Measurements from ENCODE around the gene ERI3.

GRCh38 chr1:44301442-44301841, 53.6 kb downstream of the ERI3 start:
- TF ChIP-seq RAD21 (IDR thresholded peaks at IDR 0.05; ENCODE audit: low read length) (no peak), CHD1 (IDR thresholded peaks at IDR 0.05; ENCODE audit: low read depth, low read length) (no peak), POLR2A (IDR thresholded peaks at IDR 0.05; ENCODE audit: low read depth, low read length) (no peak), MXI1 (IDR thresholded peaks at IDR 0.05; ENCODE audit: borderline replicate concordance, low read depth, low read length) (no peak), CTCF (conservative IDR thresholded peaks at IDR 0.05; ENCODE audit: low read depth, low read length) (no peak), BHLHE40 (IDR thresholded peaks at IDR 0.05; ENCODE audit: low read depth, low read length) (no peak), RCOR1 (IDR thresholded peaks at IDR 0.05; ENCODE audit: insufficient replicate concordance, low read length) (no peak), RFX5 (IDR thresholded peaks at IDR 0.05; ENCODE audit: low read depth, low read length) (no peak), NFE2L2 (IDR thresholded peaks at IDR 0.05; ENCODE audit: low read depth, low read length) (no peak), CEBPB (IDR thresholded peaks at IDR 0.05; ENCODE audit: low read depth, low read length) (no peak), SMC3 (IDR thresholded peaks at IDR 0.05; ENCODE audit: low read depth, low read length) (no peak), FOS (IDR thresholded peaks at IDR 0.05; ENCODE audit: low read depth, low read length) (no peak), MAZ (IDR thresholded peaks at IDR 0.05; ENCODE audit: borderline replicate concordance, low read depth, low read length) (no peak)
- TF ChIP-seq, protein P1, sequence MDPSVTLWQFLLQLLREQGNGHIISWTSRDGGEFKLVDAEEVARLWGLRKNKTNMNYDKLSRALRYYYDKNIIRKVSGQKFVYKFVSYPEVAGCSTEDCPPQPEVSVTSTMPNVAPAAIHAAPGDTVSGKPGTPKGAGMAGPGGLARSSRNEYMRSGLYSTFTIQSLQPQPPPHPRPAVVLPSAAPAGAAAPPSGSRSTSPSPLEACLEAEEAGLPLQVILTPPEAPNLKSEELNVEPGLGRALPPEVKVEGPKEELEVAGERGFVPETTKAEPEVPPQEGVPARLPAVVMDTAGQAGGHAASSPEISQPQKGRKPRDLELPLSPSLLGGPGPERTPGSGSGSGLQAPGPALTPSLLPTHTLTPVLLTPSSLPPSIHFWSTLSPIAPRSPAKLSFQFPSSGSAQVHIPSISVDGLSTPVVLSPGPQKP (IDR thresholded peaks at IDR 0.05; ENCODE audit: borderline replicate concordance, low read depth, low read length), result no peak

Data from IMR-90 (cell line).